Measurements from ENCODE around the gene MCHR1. TPM values are rescaled to one million over a fixed set of nuclear protein-coding genes. Genes with fewer than 3 reads are reported as not detected.
"Not testable (repeated sequence)": the region's sequence is repeated elsewhere in the genome, so short reads cannot be mapped to it uniquely, and the experiment has no call there.

Gene MCHR1
- total RNA-seq, 1 experiment from 2014 or later: not detected

DNA sequence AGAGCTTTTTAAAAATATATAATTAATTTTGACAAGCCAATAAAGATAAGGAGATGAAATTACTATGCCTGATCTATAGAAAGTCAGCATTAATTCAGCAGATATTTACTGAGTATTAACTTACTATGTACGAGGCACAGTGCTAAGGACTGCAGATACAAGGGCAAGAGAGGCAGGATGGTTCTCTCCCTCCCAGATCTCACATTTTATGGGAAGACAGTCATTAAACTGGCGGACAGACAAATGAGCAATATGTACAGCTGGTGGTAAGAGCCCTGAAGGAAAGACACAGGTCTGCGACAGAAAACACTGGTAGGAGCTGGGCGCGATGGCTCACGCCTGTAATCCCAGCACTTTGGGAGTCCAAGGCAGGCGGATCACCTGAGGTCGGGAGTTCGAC, 36.8 kb downstream of the MCHR1 start:
- Histone ChIP-seq H3K27ac (ENCODE audit: low read length) (peak overlapping the region; percentile 6; the same call in 1 of the 2 replicates), H3K36me3 (ENCODE audit: control insufficient read depth, insufficient read depth, low read length) (no peaks in the 10 kb centered on the region), H3K9me3 (ENCODE audit: control insufficient read depth, insufficient read depth, low read depth, low read length) (no peaks in the 10 kb centered on the region), H3K27me3 (ENCODE audit: control insufficient read depth, insufficient read depth, low read length) (no peaks in the 10 kb centered on the region), H3K4me3 (ENCODE audit: low read depth in 2 of 2, low read length in 2 of 2) (no peak overlapping the region), H3K4me1 (ENCODE audit: control insufficient read depth, insufficient read depth, low read length) (peaks cover 27% of the 10 kb centered on the region)
- CTCF ChIA-PET: interaction anchor here (0.7 kb wide), 1 partner anchor 56 kb away, joined by 12 read pairs; no protein-coding TSS in a partner anchor
- ATAC-seq (no peak), DNase-seq (ENCODE audit: low read depth, low spot score) (no peak)
- in situ Hi-C loops (cut with HindIII; ENCODE audit: low pct_unique_long_range_greater_than_20kb, low sequenced_read_pairs): loop anchor here (10.0 kb wide), 1 partner anchor 49 kb away; no protein-coding TSS in a partner anchor
- no TSS peak for BruUV-seq (replicated peaks)
- POLR2A ChIA-PET: no interaction called here
- intact Hi-C loops (cut with micrococcal nuclease; ENCODE audit: unreplicated experiment): no loop called here
- TF ChIP-seq REST (IDR thresholded peaks at IDR 0.05; ENCODE audit: insufficient read depth in 1 of 2, low read depth in 2 of 2, low read length in 1 of 2) (no peak), POLR2AphosphoS5 (IDR thresholded peaks at IDR 0.05; ENCODE audit: low read depth, low read length) (no peak), SIN3A (IDR thresholded peaks at IDR 0.05; ENCODE audit: borderline replicate concordance, insufficient read depth, low read depth, low read length) (no peak), TCF7L2 (IDR thresholded peaks at IDR 0.05; ENCODE audit: low read depth, low read length) (no peak)
- TF ChIP-seq, protein P1, sequence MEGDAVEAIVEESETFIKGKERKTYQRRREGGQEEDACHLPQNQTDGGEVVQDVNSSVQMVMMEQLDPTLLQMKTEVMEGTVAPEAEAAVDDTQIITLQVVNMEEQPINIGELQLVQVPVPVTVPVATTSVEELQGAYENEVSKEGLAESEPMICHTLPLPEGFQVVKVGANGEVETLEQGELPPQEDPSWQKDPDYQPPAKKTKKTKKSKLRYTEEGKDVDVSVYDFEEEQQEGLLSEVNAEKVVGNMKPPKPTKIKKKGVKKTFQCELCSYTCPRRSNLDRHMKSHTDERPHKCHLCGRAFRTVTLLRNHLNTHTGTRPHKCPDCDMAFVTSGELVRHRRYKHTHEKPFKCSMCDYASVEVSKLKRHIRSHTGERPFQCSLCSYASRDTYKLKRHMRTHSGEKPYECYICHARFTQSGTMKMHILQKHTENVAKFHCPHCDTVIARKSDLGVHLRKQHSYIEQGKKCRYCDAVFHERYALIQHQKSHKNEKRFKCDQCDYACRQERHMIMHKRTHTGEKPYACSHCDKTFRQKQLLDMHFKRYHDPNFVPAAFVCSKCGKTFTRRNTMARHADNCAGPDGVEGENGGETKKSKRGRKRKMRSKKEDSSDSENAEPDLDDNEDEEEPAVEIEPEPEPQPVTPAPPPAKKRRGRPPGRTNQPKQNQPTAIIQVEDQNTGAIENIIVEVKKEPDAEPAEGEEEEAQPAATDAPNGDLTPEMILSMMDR (IDR thresholded peaks at IDR 0.05): no peak

- DNase-seq (ENCODE audit: low read depth, low spot score); H3K36me3 ChIP-seq (ENCODE audit: control insufficient read depth, insufficient read depth, low read length); ATAC-seq; H3K27ac ChIP-seq (ENCODE audit: low read length); intact Hi-C loops (cut with micrococcal nuclease; ENCODE audit: unreplicated experiment); H3K9me3 ChIP-seq (ENCODE audit: control insufficient read depth, insufficient read depth, low read depth, low read length); H3K27me3 ChIP-seq (ENCODE audit: control insufficient read depth, insufficient read depth, low read length); BruUV-seq (replicated peaks); H3K4me3 ChIP-seq (ENCODE audit: low read depth in 2 of 2, low read length in 2 of 2): not testable (repeated sequence)
- H3K4me1 ChIP-seq (ENCODE audit: control insufficient read depth, insufficient read depth, low read length): peaks cover 21% of the 10 kb centered on the region
- in situ Hi-C loops (cut with HindIII; ENCODE audit: low pct_unique_long_range_greater_than_20kb, low sequenced_read_pairs): loop anchor here (10.0 kb wide), 1 partner anchor 47 kb away; no protein-coding TSS in a partner anchor
- ChIA-PET POLR2A (interaction anchor here (0.6 to 0.7 kb wide), 2 partner anchors 191 to 207 kb away, joined by 3 to 6 read pairs; no protein-coding TSS in a partner anchor), CTCF (interaction anchor here (0.7 kb wide), 1 partner anchor 205 kb away, joined by 3 read pairs; no protein-coding TSS in a partner anchor)
Measured at GRCh38 chr22:40717657-40718056, 38.4 kb downstream of the MCHR1 start.

Measured in Panc1 (cell line).